Choroid plexus epithelial cell (primary cell): ENCODE measurements around the gene NPB.

Source experiments
- DNase-seq: peaks from one replicate; pipeline ENCODE4 v3.0.0-alpha.2; 2010; ENCODE audit warnings: low read depth
- H3K4me3 ChIP-seq: 2 replicates; pipeline ENCODE4 v1.5.1; 2011; ENCODE audit warnings: low read depth, mild to moderate bottlenecking, control low read depth, low read length, moderate library complexity
- TF ChIP-seq, protein P1 (sequence below): conservative IDR thresholded peaks from 2 replicates; pipeline ENCODE4 v1.5.1; 2011; ENCODE audit warnings: low read depth, mild to moderate bottlenecking, control low read depth, inconsistent platforms, low read length, moderate library complexity

NPB gene

GRCh38 chr17:81902023-81902652 lies at the start of gene NPB:
TSS of gene NPB (plus strand) at chr17:81902238. CDS start at chr17:81902278, 40 bp downstream.
- no peak for DNase-seq
- H3K4me3 ChIP-seq, result peak within 1 kb of the TSS; percentile 22
- TF ChIP-seq, protein P1, sequence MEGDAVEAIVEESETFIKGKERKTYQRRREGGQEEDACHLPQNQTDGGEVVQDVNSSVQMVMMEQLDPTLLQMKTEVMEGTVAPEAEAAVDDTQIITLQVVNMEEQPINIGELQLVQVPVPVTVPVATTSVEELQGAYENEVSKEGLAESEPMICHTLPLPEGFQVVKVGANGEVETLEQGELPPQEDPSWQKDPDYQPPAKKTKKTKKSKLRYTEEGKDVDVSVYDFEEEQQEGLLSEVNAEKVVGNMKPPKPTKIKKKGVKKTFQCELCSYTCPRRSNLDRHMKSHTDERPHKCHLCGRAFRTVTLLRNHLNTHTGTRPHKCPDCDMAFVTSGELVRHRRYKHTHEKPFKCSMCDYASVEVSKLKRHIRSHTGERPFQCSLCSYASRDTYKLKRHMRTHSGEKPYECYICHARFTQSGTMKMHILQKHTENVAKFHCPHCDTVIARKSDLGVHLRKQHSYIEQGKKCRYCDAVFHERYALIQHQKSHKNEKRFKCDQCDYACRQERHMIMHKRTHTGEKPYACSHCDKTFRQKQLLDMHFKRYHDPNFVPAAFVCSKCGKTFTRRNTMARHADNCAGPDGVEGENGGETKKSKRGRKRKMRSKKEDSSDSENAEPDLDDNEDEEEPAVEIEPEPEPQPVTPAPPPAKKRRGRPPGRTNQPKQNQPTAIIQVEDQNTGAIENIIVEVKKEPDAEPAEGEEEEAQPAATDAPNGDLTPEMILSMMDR, result no peak

DNA sequence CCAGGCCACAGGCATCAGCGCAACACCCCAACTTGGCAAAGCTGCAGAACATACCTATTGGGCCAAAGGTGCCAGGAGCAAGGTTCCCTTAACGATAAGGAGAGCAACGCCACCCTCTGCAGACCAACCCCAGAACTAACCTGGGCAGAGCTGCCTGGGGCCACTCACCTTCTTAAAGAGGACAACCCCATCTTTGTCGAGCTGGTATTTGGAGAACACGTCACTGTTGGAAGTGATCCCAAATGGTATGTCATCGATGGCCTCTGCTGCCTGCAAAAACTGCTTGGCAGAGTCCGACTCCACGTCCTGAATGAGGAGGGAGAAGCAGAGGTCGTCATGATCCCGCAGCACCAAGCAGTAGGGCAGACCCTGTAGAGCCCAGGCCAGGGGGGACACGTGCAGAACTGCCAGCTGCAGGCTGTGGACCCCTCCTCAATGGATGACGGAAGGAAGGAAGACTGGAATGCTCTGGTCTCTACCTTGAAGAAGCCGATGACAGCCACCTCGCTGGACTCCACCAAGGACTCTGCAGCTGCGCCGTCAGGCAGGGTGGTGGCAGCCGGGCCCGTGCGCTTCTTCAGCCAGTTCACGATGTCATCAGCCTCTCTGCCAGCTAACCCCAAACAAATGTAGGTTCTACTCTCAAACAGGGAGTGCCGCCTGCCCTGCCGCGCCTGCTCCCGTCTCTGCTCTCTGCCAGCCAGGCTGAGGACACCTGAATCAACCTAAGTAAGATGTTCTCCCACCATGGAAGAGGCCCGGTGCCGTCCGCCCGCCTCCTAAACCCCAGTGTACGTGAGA lies 46.9 kb upstream of the NPB start:
- H3K4me3 ChIP-seq, result no peak overlapping the region
- no peak for DNase-seq
- TF ChIP-seq, protein P1, result peak; percentile 18

- TF ChIP-seq, protein P1, result no peak
- no peak for DNase-seq
- H3K4me3 ChIP-seq, result peak overlapping the region; percentile 87
Observed at GRCh38 chr17:81858170-81858966, 43.7 kb upstream of the NPB start.

DNA sequence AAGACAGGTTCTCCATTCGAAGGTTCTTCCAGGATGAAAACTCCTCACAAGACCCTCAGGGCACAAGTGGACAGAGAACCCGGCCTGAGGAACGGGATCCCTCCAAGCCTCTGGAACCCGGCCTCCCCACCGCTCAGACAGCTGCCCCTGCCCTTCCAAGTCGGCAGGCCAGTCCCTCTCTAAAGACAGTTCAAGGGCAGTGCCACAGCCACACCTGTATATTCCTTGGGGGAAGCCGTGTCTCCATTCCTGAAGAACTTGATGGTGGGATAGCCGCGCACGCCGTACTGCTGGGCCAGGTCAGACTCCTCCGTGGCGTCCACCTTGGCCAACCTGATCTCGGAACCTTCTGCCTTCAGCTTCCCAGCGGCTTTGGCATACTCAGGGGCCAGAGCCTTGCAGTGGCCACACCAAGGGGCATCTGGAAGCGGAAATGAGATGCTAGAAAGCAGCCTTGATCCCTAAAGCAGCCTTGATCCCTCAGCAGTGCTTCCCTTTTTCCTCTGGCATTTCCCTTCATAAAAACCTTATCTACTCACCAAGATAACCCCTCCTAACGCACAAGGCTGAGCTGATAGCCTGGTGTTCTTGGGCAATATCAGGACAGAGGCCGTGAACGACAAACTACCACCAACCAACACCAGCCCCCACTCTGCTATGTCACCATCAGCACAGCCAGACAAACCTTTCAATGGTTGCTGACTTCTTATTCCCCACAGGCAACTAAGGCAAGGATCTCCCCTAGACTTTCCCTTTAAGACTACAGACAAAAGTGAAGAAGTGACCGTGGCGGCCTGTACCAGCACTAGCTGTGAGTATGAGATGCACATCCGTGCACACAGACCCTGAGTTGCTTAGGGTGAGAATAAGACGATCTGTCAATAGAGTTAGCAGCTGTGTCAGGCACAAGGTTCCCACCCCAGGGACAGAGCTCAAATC lies 42.8 kb upstream of the NPB start:
- TF ChIP-seq, protein P1, result no peak
- H3K4me3 ChIP-seq, result peak overlapping the region; percentile 87
- DNase-seq, result peak; percentile 47

DNA sequence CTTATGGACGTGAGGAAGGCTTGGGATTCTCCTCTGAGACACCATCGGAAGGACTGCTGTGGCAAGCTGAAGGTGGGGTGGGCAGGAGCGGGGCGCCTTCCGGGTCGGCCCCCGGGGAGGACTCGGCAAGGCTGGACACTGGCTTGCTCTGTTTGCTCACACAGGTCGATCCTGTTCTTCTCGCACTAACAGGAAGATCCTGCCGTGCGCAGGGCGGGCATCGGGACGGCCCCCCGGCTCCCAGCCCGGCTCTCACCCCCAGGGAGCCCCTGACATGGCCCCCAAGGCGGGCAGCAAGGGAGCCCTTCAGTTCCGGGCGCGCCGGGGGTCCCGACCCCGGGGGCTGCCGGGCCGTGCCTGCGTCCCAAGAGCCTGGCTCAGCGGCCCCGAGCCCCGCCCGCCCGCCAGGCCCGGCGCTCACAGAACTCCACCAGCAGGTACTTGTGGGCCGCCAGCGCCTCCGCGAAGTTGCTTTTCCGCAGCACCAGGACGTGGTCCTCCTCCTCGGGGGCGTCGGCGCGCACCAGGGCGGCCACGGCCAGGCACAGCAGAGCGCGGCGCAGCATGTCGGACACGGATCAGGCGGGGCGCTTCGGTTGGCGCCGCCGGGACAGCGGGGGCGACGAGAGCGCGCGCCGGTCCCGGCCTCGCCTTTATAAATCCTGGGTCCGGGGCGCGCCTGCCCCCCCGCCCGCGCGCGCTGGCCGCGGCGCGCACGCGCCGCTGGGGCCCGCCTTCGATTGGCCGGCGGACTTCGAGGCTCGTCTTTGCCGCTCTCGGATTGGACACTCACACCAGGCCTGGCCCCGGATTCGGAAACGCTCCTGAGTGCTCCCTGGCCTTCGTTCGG lies 41.9 kb upstream of the NPB start, which contains the start of gene P4HB:
P4HB (minus strand) TSS at position 630 of the 850 bp plus-strand sequence; CDS start at position 566, 64 bp downstream.
- peak within 1 kb of the TSS; percentile 87 for H3K4me3 ChIP-seq
- no peak for DNase-seq
- TF ChIP-seq, protein P1, result no peak
